Astrocyte of the spinal cord (primary cell): ENCODE results near the gene BSCL2.

ENCODE experiments used
- DNase-seq: peaks from one replicate; pipeline ENCODE4 v3.0.0; 2011; ENCODE audit warnings: low read depth, low spot score
- H3K4me3 ChIP-seq: 2 replicates; pipeline ENCODE4 v1.5.1; 2011; ENCODE audit warnings: low read depth, mild to moderate bottlenecking, low read length, moderate library complexity
- CTCF ChIP-seq: IDR thresholded peaks from 2 replicates; pipeline ENCODE4 v1.5.1; 2012; ENCODE audit warnings: low read depth, mild to moderate bottlenecking, low read length, inconsistent platforms
- in situ Hi-C: cut with HindIII; loops from 2 replicates; pipeline ENCODE4 v1.10.0; 2017; ENCODE audit warnings: low sequenced_read_pairs

Gene BSCL2

GRCh38 chr11:62719302-62719978 lies 12.2 kb upstream of the BSCL2 start:
- in situ Hi-C loops = no loop called here
- no peak for TF ChIP-seq CTCF
- no peak for DNase-seq
- no peak overlapping the region for H3K4me3 ChIP-seq

- TF ChIP-seq CTCF = no peak
- H3K4me3 ChIP-seq = no peak overlapping the region
- no peak for DNase-seq
- in situ Hi-C loops = no loop called here
These were observed 9.6 kb upstream of the BSCL2 start for GRCh38 chr11:62716816-62717215.

GRCh38 chr11:62716206-62716605 lies 9.0 kb upstream of the BSCL2 start:
- in situ Hi-C loops = no loop called here
- no peak for DNase-seq
- no peak for TF ChIP-seq CTCF
- H3K4me3 ChIP-seq = no peak overlapping the region

- TF ChIP-seq CTCF = no peak
- no peak for DNase-seq
- H3K4me3 ChIP-seq = no peak overlapping the region
- in situ Hi-C loops = no loop called here
These were observed 8.2 kb upstream of the BSCL2 start for GRCh38 chr11:62715150-62716130.

GRCh38 chr11:62713343-62713742 lies 6.1 kb upstream of the BSCL2 start:
- in situ Hi-C loops = no loop called here
- no peak overlapping the region for H3K4me3 ChIP-seq
- no peak for DNase-seq
- TF ChIP-seq CTCF = no peak

- H3K4me3 ChIP-seq = no peak overlapping the region
- no peak for DNase-seq
- in situ Hi-C loops = no loop called here
- TF ChIP-seq CTCF = no peak
These were observed 5.6 kb upstream of the BSCL2 start for GRCh38 chr11:62712861-62713260.
